ENCODE data around the gene IMMT. TPM values are rescaled to one million over a fixed set of nuclear protein-coding genes. Genes with fewer than 3 reads are reported as not detected.

IMMT gene
- polyA plus RNA-seq, 1 donor (not counting 4 experiments of a cell fraction or from before 2014, with no cell fraction given) = 91.5 TPM

GRCh38 chr2:86239745-86240144, 44.5 kb upstream of the IMMT start:
- TF ChIP-seq EZH2 (IDR thresholded peaks at IDR 0.05; ENCODE audit: low read length) = no peak
- TF ChIP-seq, protein P1, sequence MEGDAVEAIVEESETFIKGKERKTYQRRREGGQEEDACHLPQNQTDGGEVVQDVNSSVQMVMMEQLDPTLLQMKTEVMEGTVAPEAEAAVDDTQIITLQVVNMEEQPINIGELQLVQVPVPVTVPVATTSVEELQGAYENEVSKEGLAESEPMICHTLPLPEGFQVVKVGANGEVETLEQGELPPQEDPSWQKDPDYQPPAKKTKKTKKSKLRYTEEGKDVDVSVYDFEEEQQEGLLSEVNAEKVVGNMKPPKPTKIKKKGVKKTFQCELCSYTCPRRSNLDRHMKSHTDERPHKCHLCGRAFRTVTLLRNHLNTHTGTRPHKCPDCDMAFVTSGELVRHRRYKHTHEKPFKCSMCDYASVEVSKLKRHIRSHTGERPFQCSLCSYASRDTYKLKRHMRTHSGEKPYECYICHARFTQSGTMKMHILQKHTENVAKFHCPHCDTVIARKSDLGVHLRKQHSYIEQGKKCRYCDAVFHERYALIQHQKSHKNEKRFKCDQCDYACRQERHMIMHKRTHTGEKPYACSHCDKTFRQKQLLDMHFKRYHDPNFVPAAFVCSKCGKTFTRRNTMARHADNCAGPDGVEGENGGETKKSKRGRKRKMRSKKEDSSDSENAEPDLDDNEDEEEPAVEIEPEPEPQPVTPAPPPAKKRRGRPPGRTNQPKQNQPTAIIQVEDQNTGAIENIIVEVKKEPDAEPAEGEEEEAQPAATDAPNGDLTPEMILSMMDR (optimal IDR thresholded peaks at IDR 0.05 in 1 of 3, IDR thresholded peaks at IDR 0.05 in 1 of 3, conservative IDR thresholded peaks at IDR 0.05 in 1 of 3; ENCODE audit: extremely low read depth in 1 of 3, insufficient read depth in 2 of 3, low read length in 3 of 3) = no peak
- Histone ChIP-seq H3K27me3 (ENCODE audit: control insufficient read depth, extremely low read depth, insufficient read depth, low read length) (peaks cover 4% of the 10 kb centered on the region), H3K9me1 (ENCODE audit: control insufficient read depth, extremely low read depth, insufficient read depth, low read length) (no peaks in the 10 kb centered on the region), H3K9ac (ENCODE audit: control insufficient read depth, extremely low read depth, insufficient read depth, low read length) (no peak overlapping the region), H3K4me3 (ENCODE audit: control insufficient read depth in 2 of 3, extremely low read depth in 1 of 3, insufficient read depth in 2 of 3, low read depth in 1 of 3, low read length in 3 of 3) (no peak overlapping the region), H2AFZ (ENCODE audit: control insufficient read depth, low read length) (no peak overlapping the region), H3K79me2 (ENCODE audit: control insufficient read depth, insufficient read depth, low read length) (no peaks in the 10 kb centered on the region), H3K4me2 (ENCODE audit: control insufficient read depth, extremely low read depth, insufficient read depth, low read depth, low read length) (no peak overlapping the region), H4K20me1 (ENCODE audit: control insufficient read depth, extremely low read depth, insufficient read depth, low read length) (peaks cover 5% of the 10 kb centered on the region), H3K9me3 (ENCODE audit: control insufficient read depth, low read depth, low read length) (no peaks in the 10 kb centered on the region), H3K36me3 (ENCODE audit: control insufficient read depth in 2 of 2, extremely low read depth in 1 of 2, insufficient read depth in 2 of 2, low read length in 2 of 2) (no peaks in the 10 kb centered on the region), H3K27ac (ENCODE audit: control insufficient read depth, insufficient read depth, low read length) (no peak overlapping the region), H3K4me1 (ENCODE audit: control insufficient read depth, extremely low read depth, insufficient read depth, low read length) (no peaks in the 10 kb centered on the region)
- FAIRE-seq = no peak
- DNase-seq (ENCODE audit: low read depth, low spot score) = no peak
- dilution Hi-C loops (cut with MboI; ENCODE audit: extremely low pct_ligation_motif_present, low sequenced_read_pairs) = no loop called here

DNA sequence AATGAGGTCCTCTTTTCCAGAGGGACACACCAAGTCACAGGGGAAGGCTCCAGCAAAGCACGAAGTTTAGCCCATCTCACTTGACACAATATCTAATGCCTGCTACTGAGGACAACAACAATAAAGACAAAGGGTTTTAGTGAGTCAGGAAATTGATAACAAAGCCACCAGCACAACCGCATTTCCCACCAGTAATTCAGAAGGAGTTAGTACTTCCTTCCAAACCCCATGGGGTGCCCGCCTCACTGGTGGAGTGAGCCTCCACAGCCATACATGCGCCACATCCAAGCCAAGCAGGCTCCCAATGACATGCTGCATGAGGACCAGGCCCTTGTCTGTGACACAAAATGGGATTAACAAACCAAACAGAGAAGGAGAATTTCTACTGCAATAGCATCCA, 44.1 kb upstream of the IMMT start:
- Histone ChIP-seq H3K36me3 (ENCODE audit: control insufficient read depth in 2 of 2, extremely low read depth in 1 of 2, insufficient read depth in 2 of 2, low read length in 2 of 2) (no peaks in the 10 kb centered on the region), H3K27me3 (ENCODE audit: control insufficient read depth, extremely low read depth, insufficient read depth, low read length) (peaks cover 4% of the 10 kb centered on the region), H4K20me1 (ENCODE audit: control insufficient read depth, extremely low read depth, insufficient read depth, low read length) (peaks cover 5% of the 10 kb centered on the region), H3K9me1 (ENCODE audit: control insufficient read depth, extremely low read depth, insufficient read depth, low read length) (no peaks in the 10 kb centered on the region), H3K27ac (ENCODE audit: control insufficient read depth, insufficient read depth, low read length) (no peak overlapping the region), H3K4me1 (ENCODE audit: control insufficient read depth, extremely low read depth, insufficient read depth, low read length) (no peaks in the 10 kb centered on the region), H3K79me2 (ENCODE audit: control insufficient read depth, insufficient read depth, low read length) (no peaks in the 10 kb centered on the region), H3K9me3 (ENCODE audit: control insufficient read depth, low read depth, low read length) (no peaks in the 10 kb centered on the region), H3K4me3 (ENCODE audit: control insufficient read depth in 2 of 3, extremely low read depth in 1 of 3, insufficient read depth in 2 of 3, low read depth in 1 of 3, low read length in 3 of 3) (no peak overlapping the region), H2AFZ (ENCODE audit: control insufficient read depth, low read length) (no peak overlapping the region), H3K9ac (ENCODE audit: control insufficient read depth, extremely low read depth, insufficient read depth, low read length) (no peak overlapping the region), H3K4me2 (ENCODE audit: control insufficient read depth, extremely low read depth, insufficient read depth, low read depth, low read length) (no peak overlapping the region)
- TF ChIP-seq EZH2 (IDR thresholded peaks at IDR 0.05; ENCODE audit: low read length) = no peak
- TF ChIP-seq, protein P1 (optimal IDR thresholded peaks at IDR 0.05 in 1 of 3, IDR thresholded peaks at IDR 0.05 in 1 of 3, conservative IDR thresholded peaks at IDR 0.05 in 1 of 3; ENCODE audit: extremely low read depth in 1 of 3, insufficient read depth in 2 of 3, low read length in 3 of 3) = no peak
- DNase-seq (ENCODE audit: low read depth, low spot score) (no peak), FAIRE-seq (no peak)
- dilution Hi-C loops (cut with MboI; ENCODE audit: extremely low pct_ligation_motif_present, low sequenced_read_pairs) = no loop called here
